Stomach (tissue), 9 donors: ENCODE data around the gene IL32. TPM values are rescaled to one million over a fixed set of nuclear protein-coding genes. Genes with fewer than 3 reads are reported as not detected.

ENCODE experiments used
- DNase-seq, 2 donors: peaks; one replicate each; pipeline versions ENCODE4 v3.0.0 to v3.0.0-alpha.2; 2013 to 2019
- H3K27ac ChIP-seq, 5 donors: fragments of 200-600 bp in 4 of 5; sonication (generic) in 4 of 5; one replicate each; pipeline ENCODE4 v1.5.1; 2013 to 2019; ENCODE audit warnings: mild to moderate bottlenecking in 1 of 5, moderate library complexity in 1 of 5
- H3K27me3 ChIP-seq, 3 donors: fragments of 200-600 bp; sonication (generic); one replicate each; pipeline ENCODE4 v1.5.1; 2017 to 2019; ENCODE audit warnings: mixed run types in 1 of 3
- H3K36me3 ChIP-seq, 4 donors: fragments of 200-600 bp; sonication (generic); 1 replicate in 3 of 4; 2 replicates in 1 of 4; pipeline ENCODE4 v1.5.1; 2016 to 2019
- H3K4me1 ChIP-seq, 4 donors: fragments of 200-600 bp; sonication (generic); one replicate each; pipeline ENCODE4 v1.5.1; 2016 to 2019
- H3K4me3 ChIP-seq, 4 donors: fragments of 200-600 bp; sonication (generic) in 3 of 4; one replicate each; pipeline ENCODE4 v1.5.1; 2016 to 2019; ENCODE audit warnings: mild to moderate bottlenecking in 1 of 4
- H3K9me3 ChIP-seq, 4 donors: fragments of 200-600 bp; sonication (generic); one replicate each; pipeline ENCODE4 v1.5.1; 2016 to 2019
- EP300 ChIP-seq: sonication (generic); formaldehyde crosslinking; IDR thresholded peaks from one replicate; pipeline ENCODE4 v1.6.1; 2017; ENCODE audit warnings: antibody characterized with exemption
- POLR2A ChIP-seq, 4 donors: fragments of 450-650 bp; IDR thresholded peaks; one replicate each; pipeline ENCODE4 v1.6.1; 2016; ENCODE audit warnings: antibody characterized with exemption in 4 of 4, control low read depth in 2 of 4, mild to moderate bottlenecking in 1 of 4, moderate library complexity in 1 of 4
- POLR2AphosphoS5 ChIP-seq, 3 donors: sonication (generic); formaldehyde crosslinking; IDR thresholded peaks; one replicate each; pipeline ENCODE4 v1.6.1; 2016; ENCODE audit warnings: antibody characterized with exemption in 3 of 3
- WGBS, 5 donors: extraction: QIAGEN DNeasy Blood & Tissue Kit in 3 of 5; methylation state at CpG; one replicate each; pipeline versions ENCODE4 v1.1.5 to v1.1.7; 2013 to 2018; 5-methylcytosine and 5-hydroxymethylcytosine counted together
- intact Hi-C: fragments of 100-400 bp; cut with DNase I; formaldehyde crosslinking; loops from one replicate; pipeline ENCODE4 v1.15.1; 2023; ENCODE audit warnings: low total_unique reads
- polyA plus RNA-seq, 3 donors: library from polyadenylated mRNA; stranded (reverse); fragments of 200-250 nt; gene quantifications; one replicate each; pipeline ENCODE4 v1.2.3, GENCODE V29; 2013
- total RNA-seq, 5 donors: library from RNA; depleted of rRNA; stranded (reverse); fragments of >200 nt; gene quantifications; one replicate each; pipeline versions ENCODE4 v1.1.0 to v1.2.3, GENCODE V29; 2014 to 2016
- TF ChIP-seq, protein P1 (sequence below), 7 experiments: fragments of 450-650 bp in 4 of 7; fragments of 200-600 bp in 3 of 7; sonication (generic) in 3 of 7; IDR thresholded peaks; one replicate each; pipeline ENCODE4 v1.5.1; 2016 to 2019; ENCODE audit warnings: antibody characterized with exemption in 7 of 7, control low read depth in 2 of 7, mild to moderate bottlenecking in 1 of 7
- donor health status: healthy with polysubstance abuse.
- donor health status: Bipolar disorder and iron deficiency.
- donor health status: healthy.

IL32 gene
- total and polyA plus RNA-seq, 8 donors, result 9.9 to 504 (median 75.7) TPM

DNA sequence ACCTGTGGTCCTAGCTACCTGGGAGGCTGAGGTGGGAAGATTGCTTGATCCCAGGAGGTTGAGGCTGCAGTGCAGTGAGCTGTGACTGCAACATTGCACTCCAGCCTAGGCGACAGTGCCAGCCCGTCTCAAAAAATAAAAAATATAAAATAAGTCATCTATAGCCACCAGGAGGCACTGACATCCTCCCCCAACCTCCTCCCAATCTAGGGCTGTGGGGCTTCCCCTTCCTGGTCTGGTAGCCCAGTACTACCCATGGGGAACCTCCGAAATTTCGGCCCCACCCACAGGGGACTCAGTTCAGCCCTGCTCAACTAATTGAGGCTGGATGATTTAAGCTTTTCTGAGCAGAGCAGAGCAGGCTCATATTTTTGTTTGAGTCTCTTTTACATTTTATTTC lies 30.4 kb downstream of the IL32 start:
- no peak for TF ChIP-seq POLR2A (IDR thresholded peaks at IDR 0.05)
- TF ChIP-seq, protein P1, sequence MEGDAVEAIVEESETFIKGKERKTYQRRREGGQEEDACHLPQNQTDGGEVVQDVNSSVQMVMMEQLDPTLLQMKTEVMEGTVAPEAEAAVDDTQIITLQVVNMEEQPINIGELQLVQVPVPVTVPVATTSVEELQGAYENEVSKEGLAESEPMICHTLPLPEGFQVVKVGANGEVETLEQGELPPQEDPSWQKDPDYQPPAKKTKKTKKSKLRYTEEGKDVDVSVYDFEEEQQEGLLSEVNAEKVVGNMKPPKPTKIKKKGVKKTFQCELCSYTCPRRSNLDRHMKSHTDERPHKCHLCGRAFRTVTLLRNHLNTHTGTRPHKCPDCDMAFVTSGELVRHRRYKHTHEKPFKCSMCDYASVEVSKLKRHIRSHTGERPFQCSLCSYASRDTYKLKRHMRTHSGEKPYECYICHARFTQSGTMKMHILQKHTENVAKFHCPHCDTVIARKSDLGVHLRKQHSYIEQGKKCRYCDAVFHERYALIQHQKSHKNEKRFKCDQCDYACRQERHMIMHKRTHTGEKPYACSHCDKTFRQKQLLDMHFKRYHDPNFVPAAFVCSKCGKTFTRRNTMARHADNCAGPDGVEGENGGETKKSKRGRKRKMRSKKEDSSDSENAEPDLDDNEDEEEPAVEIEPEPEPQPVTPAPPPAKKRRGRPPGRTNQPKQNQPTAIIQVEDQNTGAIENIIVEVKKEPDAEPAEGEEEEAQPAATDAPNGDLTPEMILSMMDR (IDR thresholded peaks at IDR 0.05), result peak in 1 of 7 experiments; percentile 8
- DNase-seq, result no peak
- Histone ChIP-seq H3K36me3 (no peaks in the 10 kb centered on the region), H3K4me1 (peaks cover 13 to 21% (median 17%) of the 10 kb centered on the region in 4 donors), H3K27me3 (peaks cover 0 to 50% (median 8%) of the 10 kb centered on the region in 3 donors), H3K4me3 (no peak overlapping the region), H3K9me3 (no peaks in the 10 kb centered on the region), H3K27ac (no peak overlapping the region)
- intact Hi-C loops, result no loop called here
- 18 to 38% (median 24%) methylated on average over 4 of the region's 4 CpGs for WGBS, 5 donors

DNA sequence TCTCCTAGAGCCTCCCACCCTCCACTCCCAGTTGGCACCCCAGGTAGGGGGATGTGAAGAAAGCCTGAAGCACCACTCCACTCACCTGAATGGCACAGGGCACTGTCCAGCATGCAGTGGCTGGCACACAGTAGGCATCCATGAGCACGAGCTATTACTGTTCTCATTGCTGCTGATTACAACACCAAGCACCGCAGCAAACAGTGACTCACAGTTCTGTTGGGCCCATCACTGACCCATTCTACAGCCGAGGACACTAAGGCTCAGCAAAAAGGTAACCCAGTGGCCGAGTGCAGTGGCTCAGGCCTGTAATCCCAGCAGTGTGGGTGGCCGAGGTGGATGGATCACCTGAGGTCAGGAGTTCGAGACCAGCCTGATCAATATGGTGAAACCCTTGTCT lies 30.9 kb downstream of the IL32 start:
- peaks cover 0 to 54% (median 8%) of the 10 kb centered on the region in 3 donors for H3K27me3 ChIP-seq
- peaks cover 16 to 26% (median 21%) of the 10 kb centered on the region in 4 donors for H3K4me1 ChIP-seq
- H3K4me3 ChIP-seq, result no peak overlapping the region
- H3K27ac ChIP-seq, result no peak overlapping the region
- TF ChIP-seq EP300, result no peak
- no peak for TF ChIP-seq POLR2A (IDR thresholded peaks at IDR 0.05)
- TF ChIP-seq POLR2AphosphoS5 (IDR thresholded peaks at IDR 0.05), result no peak
- TF ChIP-seq, protein P1 (IDR thresholded peaks at IDR 0.05), result no peak
- no peak for DNase-seq
- 68 to 84% (median 81%) methylated on average over 4 to 6 of the region's 6 CpGs for WGBS, 5 donors
- no peaks in the 10 kb centered on the region for H3K36me3 ChIP-seq
- intact Hi-C loops, result no loop called here
- no peaks in the 10 kb centered on the region for H3K9me3 ChIP-seq

DNA sequence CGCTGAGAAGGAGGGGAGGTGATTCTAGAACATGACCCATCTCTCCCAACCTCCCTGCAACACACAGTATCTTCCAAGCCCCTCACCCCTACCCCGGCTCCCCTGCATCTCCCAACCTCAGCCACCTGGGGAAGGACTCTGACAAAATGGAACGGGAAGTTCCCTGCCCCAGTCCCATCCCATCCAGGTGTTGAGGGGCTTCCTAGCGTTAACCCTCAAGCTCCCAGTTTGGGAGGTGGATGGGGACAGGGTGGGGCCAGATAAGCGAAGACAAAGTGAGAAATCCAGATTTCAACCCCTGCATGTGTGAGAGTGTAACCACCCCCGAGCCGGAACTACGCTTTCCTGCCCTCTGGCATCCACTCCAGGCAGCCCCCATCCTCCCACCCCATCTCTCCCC lies 31.8 kb downstream of the IL32 start:
- Histone ChIP-seq H3K36me3 (no peaks in the 10 kb centered on the region), H3K4me1 (peaks cover 16 to 29% (median 22%) of the 10 kb centered on the region in 4 donors), H3K4me3 (no peak overlapping the region), H3K27ac (no peak overlapping the region), H3K27me3 (peaks cover 0 to 53% (median 8%) of the 10 kb centered on the region in 3 donors), H3K9me3 (no peaks in the 10 kb centered on the region)
- 48 to 57% (median 51%) methylated on average over 8 of the region's 8 CpGs for WGBS, 5 donors
- no peak for DNase-seq
- intact Hi-C loops, result no loop called here
- no peak for TF ChIP-seq POLR2A (IDR thresholded peaks at IDR 0.05)
- no peak for TF ChIP-seq EP300
- TF ChIP-seq, protein P1 (IDR thresholded peaks at IDR 0.05), result no peak
- no peak for TF ChIP-seq POLR2AphosphoS5 (IDR thresholded peaks at IDR 0.05)

DNA sequence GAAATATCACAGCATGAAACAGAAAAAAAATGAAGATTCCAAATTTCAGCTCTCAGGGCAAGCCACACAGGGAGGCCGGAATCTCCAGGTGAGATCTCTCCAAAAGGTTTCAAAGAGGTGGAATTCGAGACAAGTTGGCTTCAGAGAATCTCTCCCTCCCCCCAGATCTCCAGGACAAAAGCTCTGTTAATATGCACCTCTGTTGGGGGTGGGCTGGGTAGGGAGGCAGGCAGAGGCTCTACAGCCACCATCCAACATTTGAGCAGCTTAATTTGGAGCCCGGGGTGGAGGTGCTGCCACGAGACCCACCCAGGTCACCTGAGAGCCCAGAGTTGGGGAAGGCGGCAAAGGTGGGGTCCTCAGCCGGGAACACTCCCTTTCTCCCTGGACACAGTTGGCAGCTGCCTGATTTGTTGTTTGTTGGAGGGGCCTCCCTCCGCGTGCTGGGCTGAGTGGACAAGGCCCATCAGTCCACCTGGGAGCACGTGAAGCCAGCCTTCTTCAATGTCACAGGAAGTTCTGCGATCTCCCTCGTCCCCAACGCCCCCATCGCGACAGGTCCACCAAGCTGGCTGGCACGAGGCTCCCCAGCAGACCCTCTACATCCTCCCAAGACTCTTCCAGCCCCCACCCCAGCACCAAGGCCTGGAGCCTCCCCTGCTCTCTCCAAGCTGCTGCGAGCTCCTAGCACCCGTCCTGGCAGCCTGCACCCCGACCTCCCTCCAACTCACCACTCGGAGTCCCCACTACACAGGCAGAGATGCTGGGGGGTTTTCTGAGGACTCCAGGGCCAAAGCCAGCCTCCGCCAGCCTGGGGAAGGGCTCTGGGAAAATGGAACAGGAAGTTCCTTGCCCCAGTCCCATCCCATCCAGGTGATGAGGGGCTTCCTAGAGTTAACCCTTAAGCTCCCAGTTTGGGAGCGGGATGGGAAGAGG lies 33.3 kb downstream of the IL32 start, which contains the start of gene ZSCAN10:
ZSCAN10 (minus strand) TSS at position 836 of the 936 bp plus-strand sequence. CDS start 6,357 bp downstream, outside the sequence.
- TF ChIP-seq EP300 (no peak), POLR2A (IDR thresholded peaks at IDR 0.05) (no peak), POLR2AphosphoS5 (IDR thresholded peaks at IDR 0.05) (no peak)
- TF ChIP-seq, protein P1 (IDR thresholded peaks at IDR 0.05), result no peak
- WGBS, 5 donors, result 48 to 64% (median 52%) methylated on average over 20 to 21 of the region's 21 CpGs
- intact Hi-C loops, result no loop called here
- Histone ChIP-seq H3K4me3 (peak within 1 kb of the TSS; percentile 7 to 30 (median 24)), H3K9me3 (no peaks in the 10 kb centered on the region), H3K27me3 (peaks cover 0 to 47% (median 0%) of the 10 kb centered on the region in 3 donors), H3K27ac (peak within 1 kb of the TSS in 2 of 5 donors; percentile 17 to 30), H3K4me1 (peaks cover 16 to 29% (median 22%) of the 10 kb centered on the region in 4 donors), H3K36me3 (no peaks in the 10 kb centered on the region)
- no peak for DNase-seq
